H1 (cell line): ENCODE measurements around the gene BLVRA.

Experiments
- KDM5A ChIP-seq: fragments of 200-600 bp; IDR thresholded peaks from 2 replicates; pipeline ENCODE4 v1.7.1; 2012; ENCODE audit warnings: mild to moderate bottlenecking, low read length, inconsistent platforms, mixed read lengths
- SP1 ChIP-seq: IDR thresholded peaks from 2 replicates; pipeline ENCODE4 v1.6.1; 2011; ENCODE audit warnings: low read depth, low read length
- TF ChIP-seq, protein P1 (sequence below): IDR thresholded peaks from 2 replicates; pipeline ENCODE4 v1.6.1; 2011; ENCODE audit warnings: low read depth, mild to moderate bottlenecking, low read length; ENCODE audit not compliant: insufficient read depth
- TF ChIP-seq, protein P2 (sequence below): IDR thresholded peaks from 2 replicates; pipeline ENCODE4 v1.6.1; 2012; ENCODE audit warnings: low read length, inconsistent platforms
- TF ChIP-seq, protein P3 (sequence below): IDR thresholded peaks from 2 replicates; pipeline ENCODE4 v1.6.1; 2011; ENCODE audit warnings: low read length, improper control_type of control experiment

- TF ChIP-seq, protein P1, sequence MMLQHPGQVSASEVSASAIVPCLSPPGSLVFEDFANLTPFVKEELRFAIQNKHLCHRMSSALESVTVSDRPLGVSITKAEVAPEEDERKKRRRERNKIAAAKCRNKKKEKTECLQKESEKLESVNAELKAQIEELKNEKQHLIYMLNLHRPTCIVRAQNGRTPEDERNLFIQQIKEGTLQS: no peak
- TF ChIP-seq, protein P2, sequence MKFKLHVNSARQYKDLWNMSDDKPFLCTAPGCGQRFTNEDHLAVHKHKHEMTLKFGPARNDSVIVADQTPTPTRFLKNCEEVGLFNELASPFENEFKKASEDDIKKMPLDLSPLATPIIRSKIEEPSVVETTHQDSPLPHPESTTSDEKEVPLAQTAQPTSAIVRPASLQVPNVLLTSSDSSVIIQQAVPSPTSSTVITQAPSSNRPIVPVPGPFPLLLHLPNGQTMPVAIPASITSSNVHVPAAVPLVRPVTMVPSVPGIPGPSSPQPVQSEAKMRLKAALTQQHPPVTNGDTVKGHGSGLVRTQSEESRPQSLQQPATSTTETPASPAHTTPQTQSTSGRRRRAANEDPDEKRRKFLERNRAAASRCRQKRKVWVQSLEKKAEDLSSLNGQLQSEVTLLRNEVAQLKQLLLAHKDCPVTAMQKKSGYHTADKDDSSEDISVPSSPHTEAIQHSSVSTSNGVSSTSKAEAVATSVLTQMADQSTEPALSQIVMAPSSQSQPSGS: no peak
- TF ChIP-seq KDM5A (no peak), SP1 (no peak)
- TF ChIP-seq, protein P3, sequence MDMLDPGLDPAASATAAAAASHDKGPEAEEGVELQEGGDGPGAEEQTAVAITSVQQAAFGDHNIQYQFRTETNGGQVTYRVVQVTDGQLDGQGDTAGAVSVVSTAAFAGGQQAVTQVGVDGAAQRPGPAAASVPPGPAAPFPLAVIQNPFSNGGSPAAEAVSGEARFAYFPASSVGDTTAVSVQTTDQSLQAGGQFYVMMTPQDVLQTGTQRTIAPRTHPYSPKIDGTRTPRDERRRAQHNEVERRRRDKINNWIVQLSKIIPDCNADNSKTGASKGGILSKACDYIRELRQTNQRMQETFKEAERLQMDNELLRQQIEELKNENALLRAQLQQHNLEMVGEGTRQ: no peak
Observed at GRCh38 chr7:43725251-43725650, 33.2 kb upstream of the BLVRA start.
